ENCODE results near the gene HLF. TPM values are rescaled to one million over a fixed set of nuclear protein-coding genes. Genes with fewer than 3 reads are reported as not detected.

HLF gene
- total and polyA plus RNA-seq, 2 donors (not counting 3 experiments of a cell fraction or from before 2014, with no cell fraction given), result not detected

- Histone ChIP-seq H3K4me2 (ENCODE audit: insufficient read depth, low read length) (no peak overlapping the region), H4K20me1 (replicated peaks; ENCODE audit: control insufficient read depth, extremely low read depth, insufficient read depth, low read length) (no peaks in the 10 kb centered on the region), H2AFZ (ENCODE audit: low read depth, low read length) (no peak overlapping the region), H3K9me1 (replicated peaks; ENCODE audit: control insufficient read depth, extremely low read depth, insufficient read depth, low read length) (no peaks in the 10 kb centered on the region), H3K4me1 (ENCODE audit: control insufficient read depth, extremely low read depth, insufficient read depth, low read length) (no peaks in the 10 kb centered on the region), H3K36me3 (ENCODE audit: control insufficient read depth in 2 of 2, extremely low read depth in 1 of 2, insufficient read depth in 2 of 2, low read length in 2 of 2) (no peaks in the 10 kb centered on the region), H3K9me3 (replicated peaks; ENCODE audit: control insufficient read depth, insufficient read depth, low read length) (no peaks in the 10 kb centered on the region), H3K9ac (replicated peaks; ENCODE audit: extremely low read depth, insufficient read depth, low read length) (no peak overlapping the region), H3K79me2 (ENCODE audit: control insufficient read depth, insufficient read depth, low read length) (no peaks in the 10 kb centered on the region), H3K27me3 (ENCODE audit: control insufficient read depth in 2 of 2, insufficient read depth in 2 of 2, low read length in 2 of 2) (peaks cover 0 to 2% of the 10 kb centered on the region in 2 experiments), H3K4me3 (replicated peaks in 1 of 3; ENCODE audit: insufficient read depth in 1 of 3, low read depth in 1 of 3, low read length in 3 of 3) (no peak overlapping the region), H3K27ac (ENCODE audit: insufficient read depth, low read depth, low read length) (no peak overlapping the region)
- BruUV-seq (replicated peaks), result no TSS peak
- dilution Hi-C loops (cut with MboI; ENCODE audit: extremely low pct_ligation_motif_present, low sequenced_read_pairs), result no loop called here
- POLR2A ChIA-PET, result no interaction called here
- FAIRE-seq (no peak), DNase-seq (ENCODE audit: low read depth, low spot score) (no peak)
- intact Hi-C loops (cut with micrococcal nuclease), result no loop called here
- CTCF ChIA-PET, result interaction anchor here (1.2 kb wide), 1 partner anchor 11 kb away, joined by 3 read pairs; no protein-coding TSS in a partner anchor
- TF ChIP-seq MYC (IDR thresholded peaks at IDR 0.05; ENCODE audit: low read depth, low read length), result no peak
- TF ChIP-seq MAX (IDR thresholded peaks at IDR 0.05; ENCODE audit: insufficient read depth, insufficient read length), result no peak
- TF ChIP-seq FOS (IDR thresholded peaks at IDR 0.05; ENCODE audit: borderline replicate concordance, insufficient read depth, low read length), result no peak
- no peak for TF ChIP-seq POLR2A (IDR thresholded peaks at IDR 0.05; ENCODE audit: low read depth, low read length)
- no peak for TF ChIP-seq JUN (IDR thresholded peaks at IDR 0.05; ENCODE audit: borderline replicate concordance, insufficient read depth, insufficient read length, low read depth)
- no peak for TF ChIP-seq POLR2AphosphoS5 (IDR thresholded peaks at IDR 0.05; ENCODE audit: insufficient read depth, low read depth, low read length)
- no peak for TF ChIP-seq CTCF (IDR thresholded peaks at IDR 0.05; ENCODE audit: extremely low read depth in 1 of 2, insufficient read depth in 1 of 2, low read depth in 1 of 2, low read length in 2 of 2)
- TF ChIP-seq GATA2 (IDR thresholded peaks at IDR 0.05; ENCODE audit: insufficient read depth, insufficient read length, low read depth, low read length), result no peak
- TF ChIP-seq EZH2 (IDR thresholded peaks at IDR 0.05; ENCODE audit: borderline replicate concordance, low read depth, low read length, severe bottlenecking), result no peak
Measured at GRCh38 chr17:55283256-55283965, 18.7 kb downstream of the HLF start.

Measured in endothelial cell of umbilical vein (primary cell).